GM12878 (cell line): ENCODE measurements around the gene C17orf50. TPM values are rescaled to one million over a fixed set of nuclear protein-coding genes. Genes with fewer than 3 reads are reported as not detected.

Source experiments
- ATAC-seq: fragments of 200-7000 bp; cut with Tn5 transposase; 3 replicates; pipeline ENCODE4 v1.9.1; 2020; ENCODE audit warnings: mild to moderate bottlenecking, moderate library complexity
- BruUV-seq: library from RNA; stranded (reverse); fragments of 400-500 nt; replicated peaks from 2 replicates; lab custom pipeline; 2021; lab: Mats Ljungman, UMichigan
- CTCF ChIA-PET: fragments of 300-600 bp; sonication (Branson Sonifier 250); formaldehyde crosslinking; extraction: SDS; loops from one replicate; lab custom pipeline; 2021; ENCODE audit warnings: inconsistent platforms; lab: Yijun Ruan, JAX
- POLR2A ChIA-PET: fragments of 350-600 bp; formaldehyde crosslinking; extraction: SDS; loops from one replicate; lab custom pipeline; 2021; ENCODE audit warnings: inconsistent platforms; lab: Charles Lee
- RAD21 ChIA-PET: fragments of 300-600 bp; sonication (Branson Sonifier 250); formaldehyde crosslinking; loops from one replicate; lab custom pipeline; 2023; ENCODE audit warnings: antibody characterized with exemption; ENCODE audit not compliant: unreplicated experiment; lab: Charles Lee
- SMC1A ChIA-PET: fragments of 300-600 bp; sonication (Branson Sonifier 250); formaldehyde crosslinking; loops from one replicate; lab custom pipeline; 2023; ENCODE audit not compliant: unreplicated experiment, uncharacterized antibody; lab: Charles Lee
- DNase-seq: peaks from one replicate; pipeline ENCODE4 v3.0.0-alpha.2; 2011; ENCODE audit warnings: low read depth, low spot score
- FAIRE-seq: peaks from 3 replicates; lab custom pipeline; 2011; peaks lifted over from hg19 to GRCh38; lab: Jason Lieb, UNC
- H2AFZ ChIP-seq: 2 replicates; pipeline ENCODE4 v1.6.0; 2011; ENCODE audit warnings: low read depth, low read length, control low read depth; ENCODE audit not compliant: control insufficient read depth
- H3K27ac ChIP-seq: 2 replicates; pipeline ENCODE4 v1.5.1; 2011; ENCODE audit warnings: control low read depth; ENCODE audit not compliant: control insufficient read depth, insufficient read depth
- H3K27me3 ChIP-seq, 2 experiments: replicated peaks in 1 of 2; 2 replicates each; pipeline versions ENCODE4 v1.6.0 to v1.6.1; 2011; ENCODE audit warnings: low read length in 1 of 2; ENCODE audit not compliant: control insufficient read depth in 2 of 2, insufficient read depth in 2 of 2
- H3K36me3 ChIP-seq, 2 experiments: 2 replicates each; pipeline ENCODE4 v1.5.1; 2011; ENCODE audit warnings: low read length in 1 of 2; ENCODE audit not compliant: control insufficient read depth in 2 of 2, insufficient read depth in 2 of 2
- H3K4me1 ChIP-seq: 2 replicates; pipeline ENCODE4 v1.6.1; 2011; ENCODE audit warnings: mild to moderate bottlenecking, low read length, moderate library complexity, mixed read lengths; ENCODE audit not compliant: control insufficient read depth, insufficient read depth
- H3K4me2 ChIP-seq: 2 replicates; pipeline ENCODE4 v1.6.0; 2011; ENCODE audit warnings: control low read depth; ENCODE audit not compliant: control insufficient read depth, insufficient read depth
- H3K4me3 ChIP-seq: fragments of 200-600 bp; sonication (generic); 2 replicates; pipeline ENCODE4 v1.5.1; 2016
- H3K79me2 ChIP-seq: 2 replicates; pipeline ENCODE4 v1.6.0; 2011; ENCODE audit warnings: low read length; ENCODE audit not compliant: control insufficient read depth, insufficient read depth
- H3K9ac ChIP-seq: 2 replicates; pipeline ENCODE4 v1.8.0; 2011; ENCODE audit warnings: low read length, control low read depth, mixed read lengths; ENCODE audit not compliant: control insufficient read depth, insufficient read depth
- H3K9me3 ChIP-seq: replicated peaks from 3 replicates; pipeline ENCODE4 v1.5.1; 2011; ENCODE audit warnings: mild to moderate bottlenecking, low read length; ENCODE audit not compliant: control insufficient read depth, insufficient read depth
- H4K20me1 ChIP-seq: 2 replicates; pipeline ENCODE4 v1.6.0; 2011; ENCODE audit not compliant: control insufficient read depth, insufficient read depth
- EGR1 ChIP-seq, 2 experiments: IDR thresholded peaks; 1 replicate in 1 of 2; 2 replicates in 1 of 2; pipeline ENCODE4 v1.6.1; 2011 to 2012; ENCODE audit warnings: low read depth in 2 of 2, low read length in 2 of 2, borderline replicate concordance in 1 of 2, mild to moderate bottlenecking in 1 of 2, moderate library complexity in 1 of 2
- FOXM1 ChIP-seq: IDR thresholded peaks from 2 replicates; pipeline ENCODE4 v1.6.1; 2012; ENCODE audit warnings: low read depth, mild to moderate bottlenecking, inconsistent platforms, low read length, moderate library complexity
- HCFC1 ChIP-seq: fragments of 150-350 bp; IDR thresholded peaks from 2 replicates; pipeline ENCODE4 v1.6.1; 2014; ENCODE audit warnings: low read length
- HDAC6 ChIP-seq: fragments of 200-600 bp; sonication (generic); IDR thresholded peaks from one replicate; pipeline ENCODE4 v1.8.0; 2017; ENCODE audit warnings: antibody characterized with exemption; ENCODE audit not compliant: unreplicated experiment
- HDGF ChIP-seq: fragments of 450-650 bp; IDR thresholded peaks from 2 replicates; pipeline ENCODE4 v1.6.1; 2016; ENCODE audit warnings: antibody characterized with exemption
- NR2C1 ChIP-seq: fragments of 450-650 bp; IDR thresholded peaks from 2 replicates; pipeline ENCODE4 v1.6.1; 2017; ENCODE audit warnings: antibody characterized with exemption, mild to moderate bottlenecking, moderate library complexity
- WGBS: methylation state at CpG from one replicate; pipeline ENCODE4 v1.1.6; 2016; ENCODE audit warnings: low lambda C conversion rate; ENCODE audit not compliant: insufficient replicate concordance, insufficient coverage; ENCODE audit errors: missing lambda C conversion rate; 5-methylcytosine and 5-hydroxymethylcytosine counted together
- in situ Hi-C: fragments of 300-500 bp; cut with MboI; formaldehyde crosslinking; loops from 9 replicates; pipeline ENCODE4 v1.14.3; 2018; ENCODE audit warnings: mixed read lengths
- intact Hi-C: fragments of 100-400 bp; cut with micrococcal nuclease; formaldehyde crosslinking; loops from one replicate; pipeline ENCODE4 v1.14.2; 2022; ENCODE audit not compliant: unreplicated experiment
- polyA plus RNA-seq, 11 experiments: library from polyadenylated mRNA; depleted of rRNA in 4 of 11; unstranded in 6 of 11; stranded (reverse) in 5 of 11; fragments of >200 nt; fragmentation: Nextera tagmentation in 4 of 11; fragmentation: Illumina TruSeq in 1 of 11; extraction: Ambion mirVana in 4 of 11; extraction: Trizol in 1 of 11; gene quantifications; 1 replicate in 1 of 11; 2 replicates in 10 of 11; pipeline versions ENCODE4 v1.2.1 to v1.2.3, GENCODE V29; 2011 to 2016; ENCODE audit warnings: inconsistent platforms in 2 of 11, missing spikeins in 2 of 11, low read depth in 1 of 11
- total RNA-seq, 4 experiments: library from RNA; depleted of rRNA in 3 of 4; stranded (reverse); fragments of >200 nt in 3 of 4; fragmentation: Illumina TruSeq in 1 of 4; extraction: Trizol in 1 of 4; gene quantifications; 2 replicates each; pipeline versions ENCODE4 v1.2.1 to v1.2.3, GENCODE V29; 2013 to 2021

Gene C17orf50
- total and polyA plus RNA-seq, 10 of the 15 experiments (the other 5 are each of a cell fraction or from before 2014, with no cell fraction given) = 0.16 TPM; not detected in 9

DNA sequence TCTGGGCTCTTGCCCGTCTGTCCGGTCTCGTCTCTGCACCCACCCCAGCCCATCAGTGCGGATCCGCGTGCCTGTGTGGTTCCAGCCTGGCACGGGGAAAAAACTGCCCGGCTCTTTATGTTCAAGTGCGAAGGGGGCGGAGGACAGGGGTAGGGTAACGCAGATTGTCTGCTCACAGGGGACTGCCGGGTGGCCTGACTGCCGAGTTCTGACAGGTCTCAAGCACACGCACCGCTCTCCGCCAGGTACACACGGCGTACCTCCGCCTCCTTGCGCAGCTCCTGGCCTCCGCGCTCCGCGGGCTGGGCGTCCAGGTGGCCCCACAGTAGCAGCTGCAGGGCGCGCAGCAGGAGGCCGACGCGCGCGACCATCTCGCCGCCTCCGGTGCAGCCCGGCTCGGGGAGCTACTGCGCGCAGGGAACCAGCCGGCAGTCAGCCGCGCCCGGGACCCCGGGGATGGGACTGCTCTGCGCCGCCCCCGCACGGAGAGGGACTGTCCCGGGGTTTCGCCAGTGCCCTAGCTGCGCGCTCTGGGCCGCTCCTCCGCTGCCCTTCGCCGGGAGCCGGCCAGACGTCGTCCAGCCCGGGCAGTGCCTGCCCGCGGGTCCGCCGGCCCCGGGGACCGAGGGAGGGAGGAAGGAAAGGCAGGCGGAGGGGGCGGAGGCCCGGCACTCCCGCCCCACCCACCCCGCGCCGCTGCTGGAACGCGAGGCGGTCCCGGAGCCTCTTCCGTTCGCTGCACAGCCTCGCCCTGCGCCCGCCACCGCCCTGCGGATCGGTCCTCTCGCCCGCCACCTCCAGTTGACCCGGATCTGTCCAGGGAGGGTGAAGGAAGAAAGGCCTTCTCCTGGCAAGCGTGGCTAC lies 34.6 kb downstream of the C17orf50 start, which contains the start of gene MMP28:
Gene MMP28 (minus strand): TSS at position 635 of the 864 bp plus-strand sequence. CDS start 264 bp downstream, at position 371.
- Histone ChIP-seq H3K4me3 (no peak within 1 kb of the TSS), H3K27ac (no peak within 1 kb of the TSS), H3K27me3 (peaks cover 8 to 16% of the 10 kb centered on the region in 2 experiments), H3K4me1 (peaks cover 4% of the 10 kb centered on the region), H3K36me3 (no peaks in the 10 kb centered on the region), H3K4me2 (peak within 1 kb of the TSS; percentile 60), H3K79me2 (no peaks in the 10 kb centered on the region), H2AFZ (peak within 1 kb of the TSS; percentile 16; the same call in 1 of the 2 replicates), H3K9ac (no peak within 1 kb of the TSS), H3K9me3 (no peaks in the 10 kb centered on the region), H4K20me1 (no peaks in the 10 kb centered on the region; the same call in 1 of the 2 replicates)
- POLR2A ChIA-PET = no interaction called here
- DNase-seq (no peak), FAIRE-seq (no peak), ATAC-seq (peak; percentile 60)
- peak in 1 of 2 experiments; percentile 46; a peak in 1 of 3 replicates for TF ChIP-seq EGR1 (IDR thresholded peaks at IDR 0.05; ENCODE audit: borderline replicate concordance in 1 of 2, low read depth in 2 of 2, low read length in 2 of 2)
- TF ChIP-seq HDAC6 = peak; percentile 90
- TF ChIP-seq NR2C1 = no peak
- TF ChIP-seq FOXM1 = no peak
- SMC1A ChIA-PET = no interaction called here
- RAD21 ChIA-PET = no interaction called here
- no TSS peak for BruUV-seq
- in situ Hi-C loops = no loop called here
- CTCF ChIA-PET = interaction anchor here (0.5 to 2.0 kb wide), 3 partner anchors 31 to 34 kb away, joined by 3 to 9 read pairs (median 3); partner anchors contain the start of gene C17orf50
- 12% methylated on average over 57 of the region's 89 CpGs for WGBS
- intact Hi-C loops = no loop called here

DNA sequence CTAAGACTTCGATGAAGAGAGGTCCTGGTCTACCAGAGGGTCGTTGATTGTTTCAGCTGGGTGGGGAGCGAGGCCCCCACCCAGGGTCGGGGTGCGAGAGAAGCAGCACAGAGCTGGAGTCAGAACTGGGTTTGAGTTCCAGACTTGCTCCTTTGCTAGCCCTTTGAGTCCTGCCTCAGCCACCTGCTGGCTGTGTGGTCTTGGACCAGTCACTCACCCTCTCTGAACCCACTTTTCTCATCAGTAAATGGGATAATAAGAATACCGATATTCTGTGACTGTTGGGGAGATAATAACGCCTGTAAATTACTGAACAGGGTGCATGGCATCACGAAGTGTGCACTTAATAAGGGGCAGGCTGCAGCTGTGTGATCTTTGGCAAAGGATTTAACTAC lies 35.2 kb downstream of the C17orf50 start:
- Histone ChIP-seq H3K4me2 (peak overlapping the region; percentile 58; the same call in 1 of the 2 replicates), H2AFZ (no peak overlapping the region), H3K4me1 (peaks cover 4% of the 10 kb centered on the region), H3K36me3 (no peaks in the 10 kb centered on the region), H3K27ac (no peak overlapping the region), H3K4me3 (no peak overlapping the region), H3K9ac (no peak overlapping the region), H4K20me1 (no peaks in the 10 kb centered on the region; the same call in 1 of the 2 replicates), H3K27me3 (peaks cover 8 to 16% of the 10 kb centered on the region in 2 experiments), H3K79me2 (no peaks in the 10 kb centered on the region), H3K9me3 (no peaks in the 10 kb centered on the region)
- FAIRE-seq (no peak), ATAC-seq (no peak), DNase-seq (no peak)
- 55% methylated on average over 8 of the region's 8 CpGs for WGBS
- no peak for TF ChIP-seq HCFC1
- no peak for TF ChIP-seq HDGF
- ChIA-PET RAD21 (no interaction called here), CTCF (interaction anchor here (0.5 to 2.0 kb wide), 3 partner anchors 13 to 35 kb away, joined by 3 to 9 read pairs (median 7); partner anchors contain the start of gene C17orf50), SMC1A (no interaction called here), POLR2A (interaction anchor here (0.9 kb wide), 1 partner anchor 32 kb away, joined by 3 read pairs; no protein-coding TSS in a partner anchor)
- no TSS peak for BruUV-seq
- intact Hi-C loops = no loop called here
- in situ Hi-C loops = no loop called here
